Activated naive CD4-positive, alpha-beta T cell treated with Interleukin-2 at 50 U/mL for 16 hours (primary cell): ENCODE measurements around the gene KIAA1549.
"Not testable (repeated sequence)": the region's sequence is repeated elsewhere in the genome, so short reads cannot be mapped to it uniquely, and the experiment has no call there.

Source experiments
- DNase-seq: peaks from one replicate; pipeline ENCODE4 v3.0.0-alpha.2; 2020

KIAA1549 gene

GRCh38 chr7:138798836-138799235 is 182.4 kb downstream of the KIAA1549 start:
- DNase-seq = no peak

GRCh38 chr7:138797715-138798320 is 183.4 kb downstream of the KIAA1549 start, which contains the start of the genes ATP6V0A4 and TMEM213:
Gene ATP6V0A4, minus strand, starts transcription at chr7:138798196. Its CDS starts 26,949 bp downstream, at chr7:138771247.
Gene TMEM213, plus strand, starts transcription at chr7:138797994. Its CDS starts 111 bp downstream, at chr7:138798105.
- no peak for DNase-seq

- DNase-seq = not testable (repeated sequence)
These were observed 184.1 kb downstream of the KIAA1549 start for GRCh38 chr7:138797046-138797445.

- DNase-seq = no peak
These were observed 185.1 kb downstream of the KIAA1549 start for GRCh38 chr7:138796038-138796615.

GRCh38 chr7:138785587-138786437 is 195.4 kb downstream of the KIAA1549 start:
- DNase-seq = no peak

GRCh38 chr7:138784692-138785091 is 196.5 kb downstream of the KIAA1549 start:
- no peak for DNase-seq
